GM10266 (cell line): ENCODE measurements around the gene PRKCB.

ENCODE experiments used
- DNase-seq: peaks from one replicate; pipeline ENCODE4 v3.0.0; 2012; ENCODE audit errors: extremely low spot score
- TF ChIP-seq, protein P1 (sequence below): IDR thresholded peaks from 2 replicates; pipeline ENCODE4 v1.5.1; 2012; ENCODE audit warnings: mild to moderate bottlenecking, low read depth; ENCODE audit not compliant: control insufficient read depth, insufficient read depth; ENCODE audit errors: missing control alignments

Gene PRKCB

DNA sequence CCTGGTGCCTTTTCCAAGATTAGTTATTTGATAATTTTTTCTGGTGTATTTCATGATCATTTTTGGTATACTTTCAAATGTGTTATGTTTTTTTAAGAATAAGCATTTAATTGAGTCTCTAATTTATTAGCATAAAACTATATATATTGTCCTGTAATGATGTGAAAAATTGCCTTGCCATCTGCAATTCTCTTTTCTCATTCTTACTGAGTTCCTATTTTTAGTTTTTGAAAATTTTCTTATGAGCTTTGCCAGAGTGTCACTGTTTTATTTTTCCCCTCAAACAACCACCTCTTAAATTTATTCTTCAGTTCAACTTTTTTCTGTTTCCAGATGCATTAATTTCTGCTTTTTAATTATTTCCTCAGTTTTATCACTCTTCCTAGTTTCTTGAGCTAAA is 59.3 kb downstream of the PRKCB start:
- DNase-seq, result no peak
- TF ChIP-seq, protein P1, sequence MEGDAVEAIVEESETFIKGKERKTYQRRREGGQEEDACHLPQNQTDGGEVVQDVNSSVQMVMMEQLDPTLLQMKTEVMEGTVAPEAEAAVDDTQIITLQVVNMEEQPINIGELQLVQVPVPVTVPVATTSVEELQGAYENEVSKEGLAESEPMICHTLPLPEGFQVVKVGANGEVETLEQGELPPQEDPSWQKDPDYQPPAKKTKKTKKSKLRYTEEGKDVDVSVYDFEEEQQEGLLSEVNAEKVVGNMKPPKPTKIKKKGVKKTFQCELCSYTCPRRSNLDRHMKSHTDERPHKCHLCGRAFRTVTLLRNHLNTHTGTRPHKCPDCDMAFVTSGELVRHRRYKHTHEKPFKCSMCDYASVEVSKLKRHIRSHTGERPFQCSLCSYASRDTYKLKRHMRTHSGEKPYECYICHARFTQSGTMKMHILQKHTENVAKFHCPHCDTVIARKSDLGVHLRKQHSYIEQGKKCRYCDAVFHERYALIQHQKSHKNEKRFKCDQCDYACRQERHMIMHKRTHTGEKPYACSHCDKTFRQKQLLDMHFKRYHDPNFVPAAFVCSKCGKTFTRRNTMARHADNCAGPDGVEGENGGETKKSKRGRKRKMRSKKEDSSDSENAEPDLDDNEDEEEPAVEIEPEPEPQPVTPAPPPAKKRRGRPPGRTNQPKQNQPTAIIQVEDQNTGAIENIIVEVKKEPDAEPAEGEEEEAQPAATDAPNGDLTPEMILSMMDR, result no peak

DNA sequence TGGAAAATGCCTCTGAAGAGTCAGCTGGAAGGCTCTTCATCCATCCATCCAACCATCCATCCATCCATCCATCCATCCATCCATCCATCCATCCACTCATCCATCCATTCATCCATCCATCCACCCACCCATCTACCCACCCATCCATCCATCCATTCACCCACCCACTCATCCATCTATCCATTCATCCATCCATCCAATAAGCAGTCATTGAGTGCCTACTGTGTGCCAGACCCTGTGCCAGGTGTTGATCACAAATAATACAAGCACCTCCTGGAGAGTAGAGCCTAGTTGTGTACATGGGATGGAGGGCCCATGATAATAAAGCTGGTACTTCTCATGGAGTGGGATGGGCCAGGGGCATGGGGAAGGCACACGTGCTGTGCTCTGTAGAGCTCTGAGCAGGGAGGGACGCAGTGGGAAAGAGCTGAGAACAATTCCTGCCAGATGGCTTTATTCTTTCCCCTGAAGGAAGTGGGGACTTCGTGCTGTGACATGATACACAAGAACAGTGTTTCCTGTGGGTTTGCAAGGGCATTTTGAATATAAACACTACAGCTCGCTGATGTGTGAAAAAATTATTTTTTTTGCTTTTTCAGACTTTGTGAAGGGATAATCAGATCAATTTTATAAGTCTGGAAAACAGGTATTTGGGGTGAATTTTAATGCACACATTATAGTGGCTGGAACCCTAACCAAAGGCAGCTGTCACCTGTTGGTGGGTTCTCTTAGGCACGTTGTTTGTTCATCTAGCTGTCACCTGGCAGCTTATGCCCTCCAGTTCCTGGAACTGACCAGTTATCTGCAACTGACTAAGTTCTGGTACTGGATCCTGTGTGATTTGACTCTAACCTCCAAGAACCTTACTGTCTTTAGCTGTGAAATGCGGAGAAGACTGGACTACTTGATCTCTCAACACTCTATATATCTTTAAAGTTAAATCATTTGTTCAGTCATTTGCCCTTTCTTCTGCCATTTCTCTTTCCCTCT is 61.3 kb downstream of the PRKCB start:
- DNase-seq, result no peak
- TF ChIP-seq, protein P1, result no peak

DNA sequence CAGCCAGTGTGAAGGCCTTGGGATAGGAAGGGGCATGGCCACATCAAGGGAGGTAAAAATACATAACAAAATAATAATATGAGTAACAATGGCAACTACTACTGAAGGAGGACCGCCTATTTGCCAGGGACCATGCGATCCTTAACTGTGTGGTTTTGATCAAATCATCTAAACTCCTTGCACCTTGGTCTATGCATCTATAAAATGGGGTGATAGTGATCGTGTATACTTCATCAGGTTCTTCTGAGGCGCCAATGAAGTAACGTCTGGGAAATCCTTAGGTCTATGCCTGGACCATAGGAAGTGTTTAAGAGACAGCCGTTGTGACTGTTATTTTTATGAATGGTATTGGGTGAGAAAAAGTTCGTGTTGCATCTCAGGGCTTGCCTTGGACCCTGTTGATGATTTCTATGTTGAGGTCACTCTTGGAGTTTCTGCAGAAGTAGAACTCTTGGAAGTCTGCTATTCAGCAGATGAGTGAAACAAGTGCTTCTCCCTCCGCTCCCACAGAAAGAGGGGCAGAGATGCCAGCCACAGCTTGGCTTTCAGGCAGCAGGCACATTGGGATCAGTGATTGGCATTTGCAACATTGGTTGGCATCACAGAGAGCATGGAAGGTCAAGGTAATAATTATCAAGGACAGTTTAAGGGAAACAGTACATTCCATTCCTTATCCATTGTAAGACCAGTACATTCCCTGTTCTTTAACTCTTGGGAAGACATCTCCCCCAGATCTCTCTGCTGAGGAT is 63.1 kb downstream of the PRKCB start:
- no peak for DNase-seq
- TF ChIP-seq, protein P1, result no peak

DNA sequence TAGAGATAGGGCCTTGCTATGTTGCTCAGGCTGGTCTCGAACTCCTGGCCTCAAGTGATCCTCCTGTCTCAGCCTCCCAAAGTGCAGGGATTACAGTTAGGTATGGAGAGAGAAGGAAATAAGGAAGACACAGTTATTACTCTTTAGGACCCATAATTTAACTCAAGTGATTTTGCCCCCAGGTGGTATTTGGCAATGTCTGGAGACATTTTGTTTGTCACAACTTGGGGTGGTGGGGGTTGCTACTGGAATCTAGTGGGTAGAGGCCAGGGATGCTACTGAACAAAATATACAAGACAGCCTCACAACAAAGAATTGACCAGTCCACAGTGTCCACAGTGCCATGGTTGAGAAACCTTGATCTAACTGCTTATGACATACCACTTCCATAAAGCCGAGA is 64.1 kb downstream of the PRKCB start:
- TF ChIP-seq, protein P1, result no peak
- no peak for DNase-seq

DNA sequence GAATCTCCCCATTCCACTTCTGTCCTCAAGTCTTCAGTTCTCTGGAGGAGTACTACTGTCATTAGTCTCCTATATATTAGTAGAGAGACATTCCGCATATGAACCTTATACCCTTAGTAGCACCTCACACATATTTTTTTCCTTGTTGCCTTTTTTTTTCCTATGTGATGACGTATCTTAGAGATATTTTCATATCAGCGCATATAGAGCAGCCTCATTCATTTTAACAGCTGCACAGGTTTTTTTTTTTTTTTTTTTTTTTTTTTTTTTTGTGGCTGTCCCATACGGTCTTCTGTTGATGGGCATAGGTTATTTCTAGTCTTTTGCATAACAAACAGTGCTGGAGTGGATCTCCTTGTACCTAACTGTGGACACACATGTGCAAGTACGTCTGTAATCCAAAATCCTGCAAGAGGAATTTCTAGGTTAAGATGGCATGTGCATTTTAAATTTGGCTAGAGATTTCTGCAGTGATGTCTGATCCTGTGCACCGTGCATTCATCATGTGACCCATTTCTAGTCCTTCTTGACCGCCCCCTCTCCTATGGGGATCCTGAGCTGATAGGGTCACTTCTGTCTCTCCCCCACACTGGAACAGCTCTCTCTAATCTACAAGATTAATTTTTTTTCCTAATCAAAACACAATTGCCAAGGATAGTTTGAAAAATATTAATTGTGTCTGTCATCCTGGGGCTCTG is 64.8 kb downstream of the PRKCB start:
- no peak for DNase-seq
- TF ChIP-seq, protein P1, result no peak

DNA sequence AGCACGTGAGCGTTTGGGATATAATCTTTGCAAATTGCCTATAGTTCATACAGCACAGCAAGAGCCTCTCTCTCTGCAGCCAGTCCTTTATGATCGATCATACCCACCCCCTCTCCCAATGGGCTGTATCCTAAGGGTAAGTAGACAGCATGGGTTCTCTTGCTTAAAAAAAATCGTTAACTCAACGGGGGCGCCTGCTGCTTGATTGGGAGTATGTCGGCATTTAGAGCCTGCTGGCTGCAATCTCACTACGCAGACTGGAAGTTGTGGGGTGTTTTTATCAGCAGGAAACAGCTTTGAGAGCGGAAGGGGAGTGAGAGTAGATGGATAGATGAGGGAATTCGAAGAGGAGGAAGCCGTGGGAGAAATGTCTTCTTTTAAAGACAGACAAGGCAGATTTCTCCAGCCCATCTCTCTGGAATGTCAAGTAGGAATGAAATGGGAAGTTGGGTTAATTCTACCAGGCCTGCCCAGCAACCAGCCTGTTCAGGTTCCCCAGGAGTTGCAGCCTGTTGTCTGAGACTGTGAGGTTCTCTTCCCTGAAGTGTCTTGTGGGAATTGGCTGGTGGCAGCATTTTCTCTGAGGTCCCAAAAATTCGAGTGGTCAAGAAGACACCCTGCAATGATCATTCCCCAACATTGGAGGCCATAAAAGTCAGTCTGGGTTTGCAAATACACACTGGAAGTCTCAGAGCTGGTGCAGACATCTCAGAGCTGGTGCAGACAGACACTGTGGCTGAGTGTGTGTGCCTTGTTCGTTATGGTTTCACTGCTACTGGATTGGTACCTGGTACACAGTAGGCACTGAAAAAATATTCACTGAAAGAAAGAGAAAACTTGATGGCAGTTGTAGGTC is 65.6 kb downstream of the PRKCB start:
- TF ChIP-seq, protein P1, result no peak

More for the DNA sequence above, 65.6 kb downstream of the PRKCB start:
- no peak for DNase-seq
